HG03066 (cell line): Measurements from ENCODE around the gene TLR10.

Experiments used
- ATAC-seq: cut with Tn5 transposase; IDR thresholded peaks from one replicate; pipeline ENCODE4 v1.9.1; 2021; ENCODE audit warnings: low read depth; ENCODE audit not compliant: unreplicated experiment

TLR10 gene

DNA sequence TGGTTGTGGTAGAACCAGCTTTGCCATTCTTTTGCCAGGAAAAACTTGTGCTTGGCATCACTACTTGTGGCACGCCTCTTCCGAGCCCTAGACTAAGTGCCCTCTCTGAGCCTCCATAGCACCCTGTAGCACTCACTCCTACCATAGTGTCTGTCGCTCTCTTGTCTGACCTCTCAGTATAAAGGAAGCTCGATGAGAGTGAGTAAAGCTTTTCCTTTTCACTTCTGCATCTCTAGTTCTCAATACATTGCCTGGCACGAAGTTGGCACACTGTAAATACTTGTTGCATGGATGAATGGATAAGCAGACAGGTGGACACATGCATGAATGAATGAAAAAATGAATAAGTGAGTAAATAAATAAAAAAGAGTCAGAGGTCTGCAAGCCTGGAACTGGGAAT is 48.3 kb downstream of the TLR10 start:
- no peak for ATAC-seq

DNA sequence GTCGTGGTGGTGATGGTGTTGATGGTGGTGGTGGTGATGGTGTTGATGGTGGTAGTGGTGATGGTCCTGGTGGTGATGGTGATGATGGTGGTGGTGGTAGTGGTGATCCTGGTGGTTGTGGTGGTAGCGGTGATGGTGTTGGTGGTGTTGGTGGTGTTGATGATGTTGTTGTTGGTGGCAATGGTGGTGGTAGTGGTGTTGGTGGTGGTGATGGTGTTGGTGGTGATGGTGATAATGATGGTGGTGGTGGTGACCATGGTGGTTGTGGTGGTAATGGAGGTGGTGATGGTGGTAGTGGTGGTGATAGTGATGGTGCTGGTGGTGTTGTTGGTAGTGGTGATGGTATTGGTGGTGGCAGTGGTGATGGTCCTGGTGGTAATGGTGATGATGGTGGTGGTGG is 49.1 kb downstream of the TLR10 start:
- ATAC-seq, result no peak

DNA sequence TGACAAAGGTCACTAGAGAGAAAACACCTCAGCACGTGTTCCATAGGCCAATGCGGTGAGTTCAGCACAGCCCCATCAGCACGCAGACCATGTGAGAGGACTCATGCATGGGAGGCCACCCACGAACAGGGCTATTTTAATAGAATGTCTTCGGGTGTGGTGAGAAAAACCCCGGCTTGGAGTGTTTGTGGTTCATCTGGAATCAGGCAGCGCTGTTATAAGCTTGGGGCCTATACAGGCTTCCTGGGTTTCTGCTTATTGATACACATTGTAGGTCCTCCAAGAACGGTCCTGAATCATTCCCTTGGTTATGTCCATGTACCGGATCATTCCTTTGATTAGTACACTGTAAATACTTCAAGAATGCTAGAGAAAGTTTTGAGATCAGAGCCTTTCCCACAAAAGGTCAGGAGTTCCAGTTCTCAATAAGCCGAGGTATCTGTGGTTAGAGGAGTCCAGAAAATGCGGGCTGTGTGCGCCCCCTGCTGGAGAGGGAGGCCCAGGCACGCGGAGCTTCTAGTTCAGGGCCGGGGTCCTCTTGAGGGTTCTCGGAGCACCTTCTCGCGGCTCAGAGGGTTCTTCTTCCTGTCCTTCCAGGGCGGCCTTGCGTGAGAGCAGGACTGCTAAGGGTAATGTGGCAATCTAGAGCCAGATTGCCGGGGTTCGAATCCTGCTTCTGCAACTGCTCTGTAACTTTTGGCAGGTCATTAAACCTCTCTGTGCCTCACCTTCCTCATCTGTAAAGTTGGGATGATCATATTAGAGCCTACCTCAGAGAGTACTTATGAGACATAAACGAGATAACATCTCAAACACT is 51.8 kb downstream of the TLR10 start:
- peak; percentile 82 for ATAC-seq

DNA sequence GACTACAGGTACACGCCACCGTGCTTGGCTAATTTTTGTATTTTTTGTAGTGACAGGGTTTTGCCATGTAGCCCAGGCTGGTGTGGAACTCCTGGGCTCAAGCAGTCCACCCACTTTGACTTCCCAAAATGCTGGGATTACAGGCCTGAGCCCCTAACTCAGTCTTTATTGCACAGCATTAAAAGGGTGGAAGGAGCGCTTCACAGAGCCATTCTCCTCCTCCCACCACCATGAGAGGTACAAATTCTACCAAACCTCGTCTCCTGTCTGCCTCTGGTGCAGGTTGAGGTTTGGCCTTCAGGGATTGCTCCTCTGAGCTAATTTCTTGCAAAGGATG is 52.3 kb downstream of the TLR10 start:
- ATAC-seq, result no peak

DNA sequence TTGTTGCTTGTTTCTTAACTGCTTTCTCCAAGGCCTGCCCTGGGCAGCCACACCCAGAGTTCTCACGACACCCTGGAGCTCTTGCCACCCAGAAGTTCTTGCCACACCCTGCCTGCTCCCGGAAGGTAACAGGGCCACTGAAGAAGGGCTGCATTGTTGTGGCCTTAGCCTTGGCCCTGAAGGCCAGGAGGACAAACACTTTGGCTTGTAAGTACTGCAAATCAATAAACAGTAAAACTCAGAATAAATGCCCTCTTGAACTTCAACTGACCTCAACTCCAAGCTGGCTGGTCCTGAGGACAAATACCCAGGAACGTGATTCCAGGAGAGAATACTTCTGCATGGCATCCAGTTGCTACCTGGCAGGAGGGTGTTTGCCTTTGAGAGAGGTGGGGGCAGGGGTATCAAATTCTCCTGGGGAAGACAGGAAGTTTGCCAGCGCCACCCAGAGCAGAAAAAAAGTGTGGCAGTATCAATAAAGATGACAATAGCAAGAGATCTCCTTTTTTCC is 54.1 kb downstream of the TLR10 start:
- no peak for ATAC-seq

DNA sequence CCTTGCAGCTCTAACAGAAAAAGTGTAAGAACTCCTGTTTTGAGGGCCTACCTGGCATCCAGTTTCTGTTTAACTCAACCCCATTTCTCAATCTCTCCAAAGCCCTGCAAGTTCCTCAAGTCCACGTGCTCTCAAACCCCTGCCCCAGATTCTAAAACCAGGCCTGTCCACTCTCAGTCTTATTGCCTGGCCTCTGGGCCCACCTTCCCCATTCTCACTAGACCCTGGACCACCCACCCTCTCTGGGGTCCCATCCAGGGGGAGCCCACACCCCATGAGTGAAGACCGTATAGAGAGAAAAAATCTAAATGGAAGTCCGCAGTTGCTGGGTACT is 58.3 kb downstream of the TLR10 start:
- no peak for ATAC-seq

DNA sequence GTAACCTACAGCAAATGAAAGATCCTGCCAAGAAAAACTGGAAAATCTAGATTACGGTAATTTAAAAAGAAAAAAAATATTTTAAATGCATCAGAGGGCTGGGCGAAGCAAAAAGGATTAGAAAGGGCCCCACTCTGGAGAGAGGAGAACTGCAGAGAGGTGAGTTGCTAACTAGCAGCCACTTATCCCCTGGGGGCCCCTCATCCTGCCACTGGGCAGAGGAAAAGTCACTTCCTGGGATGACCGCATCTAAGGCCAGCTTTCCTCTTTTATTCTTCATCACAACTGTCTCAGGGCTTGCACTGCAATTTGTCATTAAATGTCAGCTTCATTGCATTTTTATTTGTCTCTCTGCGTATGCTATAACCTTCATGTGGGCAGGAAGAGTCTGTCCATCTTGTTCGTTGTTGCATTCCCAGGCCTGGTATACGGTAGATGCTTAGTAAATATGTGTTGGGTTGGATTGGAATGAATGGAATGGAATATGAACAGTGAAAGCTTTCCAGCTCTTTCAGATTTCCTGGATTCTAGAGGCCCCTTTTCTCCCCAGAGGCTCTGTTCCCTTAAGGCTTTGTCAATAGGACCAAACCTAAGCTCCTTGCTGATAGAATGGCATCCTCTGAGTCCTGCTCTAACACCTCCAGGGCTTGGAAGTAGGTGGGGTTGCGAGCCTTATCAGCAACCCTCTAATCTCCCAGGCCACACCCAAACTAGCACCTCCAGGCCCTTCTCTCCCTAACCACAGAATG is 58.9 kb downstream of the TLR10 start:
- ATAC-seq, result no peak

DNA sequence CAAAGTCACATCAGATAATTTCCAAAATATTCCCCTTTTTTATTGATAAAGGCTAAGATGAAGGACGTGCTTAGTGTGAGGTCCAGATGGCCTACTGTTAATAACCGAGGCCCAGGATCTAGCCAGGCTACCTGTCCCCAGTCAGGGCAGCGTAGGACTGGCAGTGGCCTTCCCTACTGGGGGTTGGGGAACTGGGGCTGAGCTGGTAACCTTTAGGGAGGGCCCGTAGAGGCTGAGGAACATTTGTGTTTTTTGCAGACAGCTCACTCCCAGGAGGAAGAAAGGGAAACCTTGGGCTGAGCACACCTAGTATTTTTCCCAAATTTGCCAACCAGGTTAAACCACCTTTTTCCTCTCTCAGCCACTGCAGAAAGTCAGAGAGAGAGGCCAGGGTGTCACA is 59.7 kb downstream of the TLR10 start:
- no peak for ATAC-seq
